T-helper 9 cell (primary cell): ENCODE data around the gene STK33.

ENCODE experiments used
- DNase-seq: peaks from one replicate; pipeline ENCODE4 v3.0.0-alpha.2; 2020

STK33 gene

GRCh38 chr11:8352103-8352875 lies 241.7 kb downstream of the STK33 start:
- DNase-seq, result no peak

DNA sequence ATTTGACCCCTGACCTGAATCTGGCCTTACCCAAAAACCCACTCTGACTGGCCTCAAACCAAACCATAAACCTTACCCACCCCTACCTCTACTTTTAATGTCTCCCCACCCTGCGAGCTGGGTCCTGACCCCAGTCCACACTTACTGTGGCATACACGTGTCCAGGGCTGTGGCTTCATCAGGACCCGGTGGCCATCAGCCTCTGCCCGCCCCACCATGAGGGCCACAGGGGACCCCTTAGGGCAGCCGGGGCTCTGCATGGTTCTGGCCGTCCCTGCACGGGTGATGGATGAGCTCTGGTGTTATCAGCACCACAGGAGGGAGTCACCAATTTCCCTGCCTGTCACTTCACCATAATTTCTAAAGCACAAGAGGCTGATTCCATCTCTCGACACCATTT lies 242.8 kb downstream of the STK33 start:
- no peak for DNase-seq

DNA sequence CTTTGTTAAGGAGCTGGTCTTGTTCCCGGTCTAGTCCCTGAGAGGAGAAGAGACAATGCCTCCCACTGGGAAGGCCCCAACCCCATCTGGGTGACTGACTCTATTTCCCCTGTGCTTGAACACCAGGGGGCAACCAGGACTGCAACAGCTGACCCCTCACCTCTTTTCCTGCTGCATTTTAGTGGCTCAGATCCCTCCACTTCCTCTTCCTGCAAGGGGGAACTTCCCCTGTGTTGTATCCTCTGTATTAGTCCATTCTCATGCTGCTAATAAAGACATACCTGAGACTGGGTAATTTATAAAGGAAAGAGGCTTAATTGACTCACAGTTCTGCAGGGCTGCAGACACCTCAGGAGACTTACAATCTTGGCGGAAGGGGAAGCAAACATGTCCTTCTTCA lies 246.1 kb downstream of the STK33 start:
- DNase-seq, result no peak

- no peak for DNase-seq
Measured at GRCh38 chr11:8346157-8346755, 247.8 kb downstream of the STK33 start.

DNA sequence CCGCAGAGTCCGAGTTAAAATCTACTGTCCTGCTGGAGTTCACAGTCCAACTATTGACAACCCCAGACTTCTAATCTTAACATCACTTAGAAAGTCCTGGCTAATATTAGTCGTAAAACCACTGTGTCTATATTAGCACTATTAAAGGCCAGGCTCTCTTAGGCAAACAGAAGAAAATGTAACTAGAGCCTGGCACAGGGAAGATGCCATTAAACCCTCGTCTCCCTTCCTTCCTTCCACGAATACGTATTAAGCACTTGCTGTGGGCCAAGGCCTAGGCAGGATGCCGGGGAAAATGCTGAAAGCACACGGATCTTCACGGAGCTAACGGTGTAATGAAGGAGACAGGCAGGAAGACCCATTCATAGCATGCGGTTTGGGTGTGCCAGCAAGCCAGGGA lies 248.8 kb downstream of the STK33 start:
- DNase-seq, result no peak

GRCh38 chr11:8344346-8344745 lies 249.7 kb downstream of the STK33 start:
- no peak for DNase-seq

DNA sequence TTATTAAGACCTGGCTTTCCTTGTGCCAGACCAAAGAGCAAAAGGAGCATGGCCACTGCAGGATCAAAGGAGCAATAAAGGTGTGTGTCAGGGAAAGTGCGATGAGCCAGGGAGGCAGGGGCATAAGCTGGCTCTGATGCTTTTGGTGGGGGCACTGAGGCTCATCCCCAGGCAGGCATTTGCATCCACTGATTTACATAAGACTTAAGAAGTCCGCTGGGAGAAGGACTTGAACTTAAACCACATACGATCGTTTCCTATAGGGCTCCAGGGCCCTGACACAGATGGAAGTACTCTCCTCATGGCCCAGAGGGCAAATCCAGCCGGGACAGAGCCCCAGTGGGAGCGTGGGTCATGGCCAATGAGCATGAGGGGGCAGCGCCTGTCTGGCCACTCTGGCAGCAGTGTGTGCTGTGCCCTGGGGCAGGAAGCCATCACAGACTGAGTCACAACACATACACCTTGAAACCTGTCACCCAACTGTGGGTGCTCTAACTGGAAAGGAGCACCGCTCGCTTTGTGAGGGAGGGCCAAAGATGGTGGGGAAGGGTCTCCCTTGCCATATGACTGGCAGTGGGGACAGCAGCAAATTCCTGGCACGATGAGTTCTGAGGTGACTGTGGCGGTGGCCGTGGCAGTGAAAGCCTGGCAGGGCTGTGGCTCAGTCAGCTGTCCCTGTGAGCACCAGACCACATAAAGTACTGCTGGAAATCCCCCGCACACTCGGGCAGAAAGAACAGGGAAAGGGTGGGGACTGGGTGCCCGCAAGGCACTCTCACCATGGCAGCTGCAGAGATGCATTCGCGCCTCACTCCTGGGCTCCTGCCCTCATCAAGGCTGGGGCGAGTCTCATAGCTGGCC lies 251.0 kb downstream of the STK33 start:
- DNase-seq, result no peak

DNA sequence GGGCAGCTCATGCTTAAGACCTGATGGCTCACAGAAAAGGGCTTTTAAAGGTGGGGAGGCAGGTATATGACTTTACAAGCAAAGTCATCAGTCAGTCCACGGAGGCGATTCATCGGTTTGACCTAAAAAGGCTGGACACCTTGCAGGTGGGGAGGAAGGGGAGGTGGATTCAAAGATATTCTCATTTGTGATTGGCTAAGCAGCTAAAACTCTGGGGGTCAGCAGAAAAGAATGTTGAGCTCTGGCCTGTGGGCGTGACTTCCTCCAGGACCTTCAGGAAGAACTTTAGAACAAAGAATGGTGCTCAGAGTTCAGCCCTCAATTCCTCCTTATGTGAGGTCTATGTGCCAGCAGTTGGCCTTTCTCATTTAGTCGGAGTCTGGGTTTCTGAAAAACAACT lies 252.0 kb downstream of the STK33 start:
- DNase-seq, result no peak
